Right lobe of liver (tissue), 4 donors: ENCODE results near the gene TESMIN.

Experiments used
- CTCF ChIP-seq, 4 donors: fragments of 200-600 bp in 3 of 4; fragments of 450-650 bp in 1 of 4; IDR thresholded peaks; one replicate each; pipeline versions ENCODE4 v1.5.1 to v1.8.0; 2016 to 2022; ENCODE audit warnings: antibody characterized with exemption in 4 of 4, mild to moderate bottlenecking in 2 of 4
- POLR2A ChIP-seq: fragments of 450-650 bp; IDR thresholded peaks from one replicate; pipeline ENCODE4 v1.6.1; 2017; ENCODE audit warnings: antibody characterized with exemption, mild to moderate bottlenecking
- donor health status: DM: no; HTN: no; CAD: no.
- donor health status: DM: no; HTN: no; CAD: no.
- donor health status: DM: no; HTN: yes; CAD: no.

DNA sequence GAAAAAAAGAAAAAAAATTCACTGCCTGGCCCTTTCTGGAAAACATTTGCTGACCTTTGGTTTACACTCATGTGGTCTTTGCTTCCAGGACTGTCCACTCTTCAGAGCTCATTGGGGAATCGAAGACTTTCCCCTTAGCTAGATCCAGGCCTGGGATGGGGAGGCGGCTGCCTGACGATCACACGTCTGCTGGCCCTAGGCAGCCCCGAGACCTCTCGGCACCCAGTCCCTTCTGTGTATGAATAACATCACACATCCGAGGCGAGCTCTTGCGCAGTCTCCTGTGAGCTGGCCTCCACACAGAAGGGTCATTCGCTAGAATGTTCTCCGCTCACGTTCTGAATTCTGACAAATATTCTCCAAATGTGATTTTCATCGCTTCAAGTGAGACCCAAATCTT, 92.7 kb downstream of the TESMIN start:
- TF ChIP-seq CTCF (IDR thresholded peaks at IDR 0.05) (no peak), POLR2A (no peak)
